ENCODE data around the gene ZNF689.
"Not testable (repeated sequence)": the region's sequence is repeated elsewhere in the genome, so short reads cannot be mapped to it uniquely, and the experiment has no call there.

The ZNF689 gene

DNA sequence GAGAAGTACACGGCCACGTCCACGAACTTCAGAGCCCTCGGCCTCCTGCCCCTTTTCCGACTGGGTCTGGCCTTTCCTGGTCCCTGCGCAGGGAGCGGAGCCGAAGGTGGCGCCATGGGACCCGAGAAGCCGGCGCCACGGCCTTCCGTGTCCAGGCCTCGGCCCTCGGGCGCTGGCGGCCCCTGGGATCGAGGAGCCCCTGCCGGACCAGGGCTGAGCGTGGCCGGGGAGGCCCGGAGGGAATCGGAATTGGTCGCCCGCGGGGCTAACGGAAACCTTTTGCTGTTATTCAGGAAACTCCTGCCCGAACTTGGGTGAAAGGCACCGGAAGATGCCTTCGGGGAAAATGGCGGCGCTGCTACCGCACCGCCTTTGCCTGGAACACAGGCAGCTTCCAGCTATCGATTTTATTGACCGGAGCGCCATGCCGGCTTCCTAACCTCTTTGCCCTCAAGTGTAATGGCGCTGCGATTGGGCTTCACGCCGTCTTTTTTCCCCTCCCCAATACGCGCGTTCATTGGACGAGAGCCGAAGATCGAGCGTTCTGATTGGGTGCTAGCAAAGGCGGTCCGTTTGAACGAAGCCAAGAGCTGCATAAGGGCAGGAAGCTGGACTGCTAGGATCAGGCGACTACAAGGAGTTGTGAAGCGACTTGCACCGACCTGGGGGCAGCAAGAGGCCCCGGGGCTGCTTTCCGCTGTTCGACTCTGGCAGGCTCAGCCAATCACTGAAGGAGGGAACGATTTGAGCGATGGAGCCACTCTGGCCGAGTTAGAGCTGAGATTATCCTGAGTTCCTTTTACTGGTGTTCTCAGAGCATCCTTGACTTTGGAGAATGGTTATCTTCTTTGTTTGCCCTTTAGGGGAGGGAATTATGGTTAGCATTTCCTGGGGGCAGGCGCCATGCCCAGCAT is at the start of gene ZNF689:
TSS of gene ZNF689 (minus strand) at position 464 of the 914 bp plus-strand sequence. CDS start at position 116, 348 bp downstream.
- DNase-seq: peak; percentile 66 to 87

DNA sequence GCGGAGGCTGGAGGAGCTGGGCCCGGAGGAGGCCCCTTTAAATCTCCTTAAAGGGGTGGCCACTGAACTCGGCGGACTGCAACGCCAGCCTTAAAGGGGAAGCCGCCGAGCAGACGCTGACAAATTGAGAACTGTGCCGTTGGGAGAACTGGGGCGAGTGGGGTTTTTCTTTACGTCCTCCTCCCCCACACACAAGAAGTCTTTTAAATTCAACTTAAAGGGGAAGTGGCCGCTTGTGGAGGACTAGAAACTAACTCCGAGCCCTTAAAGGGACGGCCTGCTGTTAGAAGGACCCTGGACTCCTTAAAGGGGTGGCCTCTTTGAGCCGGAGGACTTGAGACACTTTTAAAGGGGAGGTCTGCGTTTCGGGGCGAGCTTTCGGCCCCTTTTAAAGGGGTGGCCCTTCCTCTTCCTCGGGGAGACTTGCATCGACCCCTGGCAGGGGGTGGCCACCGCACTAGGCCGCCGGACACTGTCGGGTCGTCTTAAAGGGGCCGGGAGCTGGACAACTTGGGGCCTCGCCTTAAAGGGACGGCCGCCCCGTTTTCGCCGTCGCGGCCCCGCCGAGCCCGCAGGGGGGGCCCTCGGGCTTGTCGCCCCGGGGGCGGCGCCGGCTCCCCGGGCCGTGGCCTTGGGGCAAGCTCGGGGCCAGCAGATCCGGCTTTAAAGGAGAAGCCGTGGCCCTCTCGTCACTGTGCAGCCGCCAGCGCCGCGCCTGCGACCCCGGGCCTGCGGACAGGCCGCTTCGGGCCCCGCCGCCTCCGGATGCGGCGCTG is 48.7 kb upstream of the ZNF689 start:
- DNase-seq: peak; percentile 64 to 88

DNA sequence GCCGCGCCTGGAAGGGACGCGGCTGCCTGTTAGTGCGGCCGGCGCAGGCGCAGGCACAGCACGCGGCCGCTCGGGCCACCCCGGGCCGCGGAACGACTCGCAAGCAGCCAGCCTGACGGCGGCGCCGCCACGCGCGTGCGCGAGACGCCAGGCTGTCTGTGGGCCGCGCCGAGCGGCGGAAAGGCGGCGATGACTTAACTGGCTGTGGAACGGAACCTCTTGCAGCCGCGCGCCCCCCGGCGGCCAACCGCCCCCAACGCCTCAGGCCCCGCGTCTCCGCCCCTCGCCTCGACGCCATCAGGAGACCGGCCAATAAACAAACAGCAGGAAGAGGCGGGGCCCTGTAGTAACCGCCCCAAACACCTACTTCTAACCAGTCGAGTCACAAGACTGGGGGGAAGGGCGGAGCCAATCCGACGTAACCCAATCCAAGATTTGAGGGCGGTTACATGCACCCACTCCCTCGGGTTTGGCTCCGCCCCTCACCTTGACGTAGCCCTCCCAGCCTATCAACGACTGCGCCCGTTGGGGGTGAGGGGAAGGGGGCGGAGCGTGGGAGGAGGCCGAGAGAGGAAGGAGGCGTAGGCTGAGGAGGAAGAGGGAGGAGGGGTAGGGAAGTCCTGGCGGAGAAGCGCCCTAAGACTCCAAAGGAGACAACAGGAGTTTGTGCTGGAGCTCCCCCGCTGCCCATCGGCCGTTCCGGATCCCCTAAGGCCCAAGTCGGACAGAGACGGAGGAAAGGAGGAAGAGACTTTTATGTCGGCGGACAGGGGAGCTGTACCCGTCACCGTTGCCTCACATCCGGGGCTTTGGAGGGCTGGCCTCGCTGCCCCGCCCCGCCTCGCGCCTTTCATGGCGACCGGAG is 47.9 kb upstream of the ZNF689 start, which contains the start of gene FBRS:
TSS of gene FBRS (plus strand) at position 566 of the 865 bp plus-strand sequence. CDS start 1,088 bp downstream, outside the sequence.
- DNase-seq: peak; percentile 100

- no peak for DNase-seq
Measured at GRCh38 chr16:30656974-30657865, 47.0 kb upstream of the ZNF689 start.

DNA sequence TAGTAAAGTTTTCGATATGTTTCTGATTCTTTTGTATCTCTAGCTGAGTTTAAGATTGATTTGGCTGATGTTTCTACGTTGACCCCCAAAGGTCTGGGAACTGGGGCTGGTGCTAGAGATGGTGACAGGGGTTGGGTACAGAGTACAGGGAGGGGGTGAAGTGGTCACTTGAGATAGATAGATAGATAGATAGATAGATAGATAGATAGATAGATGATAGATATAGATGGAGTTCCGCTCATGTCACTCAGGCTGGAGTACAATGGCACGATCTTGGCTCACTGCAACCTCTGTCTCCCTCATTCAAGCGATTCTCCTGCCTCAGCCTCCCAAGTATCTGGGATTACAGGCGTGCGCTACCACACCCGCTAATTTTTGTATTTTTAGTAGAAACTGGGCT is 46.2 kb upstream of the ZNF689 start:
- DNase-seq: no peak

DNA sequence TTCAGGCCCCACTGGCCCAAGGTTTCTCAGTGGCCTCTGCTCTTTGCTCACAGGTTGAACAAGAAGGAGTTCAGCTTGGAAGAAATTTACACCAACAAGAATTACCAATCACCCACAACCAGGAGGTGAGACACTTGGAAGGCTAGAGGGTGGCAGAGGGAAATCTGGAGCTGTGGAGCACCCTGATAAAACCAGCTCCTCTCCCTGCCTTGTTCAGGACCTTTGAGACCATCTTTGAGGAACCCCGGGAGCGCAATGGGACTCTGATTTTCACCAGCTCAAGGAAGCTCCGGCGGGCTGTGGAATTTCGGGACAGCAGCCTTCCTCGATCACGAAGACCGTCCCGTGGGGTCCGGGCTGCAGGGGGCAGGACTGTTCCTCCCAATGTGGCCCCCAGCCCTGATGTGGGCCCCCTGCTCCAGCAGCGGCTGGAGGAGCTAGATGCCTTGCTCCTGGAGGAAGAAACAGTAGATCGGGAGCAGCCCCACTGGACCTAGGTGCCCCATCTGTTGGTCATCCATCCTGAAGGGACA is 45.7 kb upstream of the ZNF689 start:
- DNase-seq: no peak

DNA sequence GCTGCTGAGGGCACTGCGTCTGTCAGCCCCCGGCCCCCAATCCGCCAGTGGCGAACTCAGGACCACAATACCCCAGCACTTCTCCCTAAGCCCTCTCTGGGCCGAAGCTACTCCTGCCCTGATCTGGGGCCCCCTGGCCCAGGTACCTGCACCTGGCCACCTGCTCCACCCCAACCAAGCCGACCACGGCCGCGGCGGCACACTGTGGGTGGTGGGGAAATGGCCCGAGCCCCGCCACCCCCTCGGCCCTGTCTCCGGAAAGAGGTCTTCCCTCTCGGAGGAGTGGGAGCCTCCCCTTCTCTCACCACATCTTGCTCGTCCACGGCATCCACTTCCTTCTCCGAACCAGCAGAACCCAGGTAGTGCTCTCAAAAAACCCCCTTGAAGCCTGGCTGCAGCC is 44.7 kb upstream of the ZNF689 start:
- DNase-seq: no peak

- no peak for DNase-seq
Measured at GRCh38 chr16:30652718-30653117, 42.5 kb upstream of the ZNF689 start.

DNA sequence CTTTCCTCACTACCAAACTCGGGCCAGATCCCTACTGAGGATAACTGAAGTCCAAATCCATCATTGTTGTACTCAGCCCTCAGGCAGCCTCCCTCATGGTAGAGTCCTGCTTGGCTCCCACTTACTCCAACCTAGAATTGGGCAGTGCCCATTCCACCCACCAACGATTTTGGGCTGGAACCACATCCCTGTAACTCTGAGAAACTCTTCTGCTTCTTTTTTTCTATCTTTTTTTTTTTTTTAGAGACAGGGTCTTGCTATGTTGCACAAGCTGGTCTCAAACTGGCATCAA is 41.8 kb upstream of the ZNF689 start:
- no peak for DNase-seq

- no peak for DNase-seq
Measured at GRCh38 chr16:30651124-30652004, 41.2 kb upstream of the ZNF689 start.

DNA sequence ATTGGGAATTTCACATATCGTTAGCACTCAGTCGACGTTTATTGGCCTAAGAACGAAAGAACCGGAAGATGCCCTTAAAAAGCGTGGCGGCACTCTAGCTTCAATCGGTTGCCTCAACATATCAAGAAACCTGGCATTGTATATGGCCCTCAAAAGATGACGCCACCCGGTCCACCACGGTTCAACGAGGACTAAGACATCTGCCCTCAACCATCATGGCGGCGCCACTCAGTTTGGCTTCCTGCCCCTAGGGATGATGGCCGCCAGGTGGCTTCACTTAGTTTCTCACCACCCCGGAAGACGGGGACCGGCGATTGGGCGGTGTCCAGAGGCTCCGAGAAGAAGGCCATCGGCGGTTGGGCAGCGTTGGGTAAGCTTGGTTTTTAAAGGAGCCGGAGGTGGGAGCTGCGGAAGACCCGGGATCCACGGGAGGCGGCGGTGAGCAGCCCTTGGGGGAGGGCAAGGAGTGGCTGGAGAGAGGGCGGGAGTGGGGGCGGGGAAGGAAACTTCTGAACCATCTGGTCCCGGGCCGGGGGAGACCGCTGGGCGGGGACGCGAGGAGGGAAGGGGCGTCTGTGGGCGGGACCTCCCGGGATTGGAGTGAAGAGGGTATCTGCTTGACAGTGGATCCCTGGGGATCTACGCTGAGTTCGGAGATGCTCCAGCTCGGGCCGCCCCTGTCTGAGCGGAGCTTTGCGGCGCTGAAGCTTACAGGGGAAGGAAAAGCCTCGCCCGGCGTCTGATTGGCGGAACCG is 40.4 kb upstream of the ZNF689 start, which contains the start of gene PRR14:
TSS of gene PRR14 (plus strand) at position 592 of the 755 bp plus-strand sequence. CDS start 686 bp downstream, outside the sequence.
- DNase-seq: peak; percentile 85 to 98

- DNase-seq: no peak
Measured at GRCh38 chr16:30649725-30650368, 39.7 kb upstream of the ZNF689 start.

GRCh38 chr16:30647274-30647571 is 37.0 kb upstream of the ZNF689 start:
- no peak for DNase-seq

- no peak for DNase-seq
Measured at GRCh38 chr16:30645727-30646126, 35.5 kb upstream of the ZNF689 start.

DNA sequence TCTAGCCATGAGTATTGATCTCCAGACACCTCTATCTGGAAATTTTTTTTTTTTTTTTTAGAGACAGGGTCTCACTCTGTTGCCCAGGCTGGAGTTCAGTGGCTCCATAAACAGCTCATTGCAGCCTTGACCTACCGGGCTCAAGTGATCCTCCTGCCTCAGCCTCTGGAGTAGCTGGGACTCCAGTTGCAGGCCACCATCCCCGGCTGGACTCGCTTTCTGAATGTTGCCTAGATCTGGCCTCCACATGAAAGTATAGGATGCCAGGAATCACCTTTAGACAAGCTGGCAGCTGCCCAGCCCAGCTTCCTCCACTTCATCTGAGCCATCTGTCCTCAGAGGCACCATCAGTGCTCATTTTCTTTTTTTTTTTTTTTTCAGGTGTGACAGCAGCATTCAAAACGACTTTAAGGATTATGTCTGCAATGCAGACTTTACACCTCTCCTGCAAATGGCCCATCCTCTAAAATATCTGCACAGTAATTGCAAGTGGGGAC is 34.2 kb upstream of the ZNF689 start:
- DNase-seq: peak; percentile 61 to 86

- no peak for DNase-seq
Measured at GRCh38 chr16:30641378-30641982, 31.3 kb upstream of the ZNF689 start.

DNA sequence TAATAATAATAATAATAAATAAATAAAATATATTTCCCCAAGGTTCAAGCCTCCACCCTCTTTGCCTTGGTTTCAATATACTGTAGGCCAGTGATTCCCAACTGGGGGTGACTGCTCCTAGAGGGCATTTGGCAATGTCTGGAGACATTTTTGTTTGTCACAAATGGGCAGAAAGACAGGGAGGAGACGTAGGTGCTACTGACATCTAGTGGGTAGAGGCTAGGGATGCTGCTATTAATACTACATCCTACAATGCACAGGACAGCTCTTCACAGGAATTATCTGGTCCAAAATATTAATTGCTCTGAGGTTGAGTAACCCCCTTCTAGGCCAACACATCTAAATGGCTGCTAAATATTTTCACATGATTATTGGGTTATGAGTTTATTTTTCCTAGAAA is 27.8 kb upstream of the ZNF689 start:
- DNase-seq: no peak

GRCh38 chr16:30637139-30637538 is 26.9 kb upstream of the ZNF689 start:
- DNase-seq: not testable (repeated sequence)

GRCh38 chr16:30636599-30636998 is 26.4 kb upstream of the ZNF689 start:
- no peak for DNase-seq

Measured in cerebellar nuclear complex (tissue), 1 donor.